HG03039 (cell line): ENCODE data around the gene TAF1B.
"Not testable (repeated sequence)": the region's sequence is repeated elsewhere in the genome, so short reads cannot be mapped to it uniquely, and the experiment has no call there.

Source experiments
- ATAC-seq: cut with Tn5 transposase; IDR thresholded peaks from one replicate; pipeline ENCODE4 v1.9.1; 2021; ENCODE audit warnings: mild to moderate bottlenecking, moderate library complexity; ENCODE audit not compliant: unreplicated experiment

The TAF1B gene

GRCh38 chr2:9826208-9826607 is 17.1 kb upstream of the TAF1B start:
- no peak for ATAC-seq

DNA sequence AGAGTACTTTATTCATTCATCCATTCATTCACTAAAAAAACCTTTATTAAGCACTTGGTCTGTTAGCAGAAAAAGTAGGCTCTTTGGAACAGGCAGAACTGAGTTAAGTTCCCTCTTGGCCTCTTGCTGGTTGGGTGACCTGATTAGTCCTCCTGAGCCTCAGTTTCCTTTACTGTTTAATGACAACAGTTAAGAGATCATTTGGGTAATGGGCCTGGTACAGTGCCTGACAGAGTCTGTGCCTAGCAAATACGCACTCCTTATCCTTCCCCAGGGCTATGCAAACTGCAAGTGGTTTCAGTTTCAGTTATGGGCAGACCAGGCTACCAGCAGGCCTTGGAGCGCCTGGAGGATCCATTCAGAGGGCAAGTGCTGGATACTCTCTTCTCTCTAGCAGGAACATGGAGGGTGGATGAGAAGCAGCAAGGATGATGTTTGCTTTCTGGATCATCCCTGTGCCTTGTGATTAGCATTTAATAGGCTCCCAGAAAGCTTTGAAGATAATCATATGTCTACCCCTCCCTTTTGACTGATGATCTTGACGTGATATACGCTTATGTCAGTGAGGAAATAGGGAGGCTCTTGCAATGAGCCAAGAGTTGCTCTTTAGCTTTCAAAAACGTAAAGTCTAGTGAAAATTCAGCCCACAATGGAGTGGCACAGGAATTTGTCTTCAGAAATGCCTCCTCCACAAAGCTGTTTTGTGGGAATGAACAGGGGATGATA is 12.4 kb upstream of the TAF1B start:
- ATAC-seq = no peak

- ATAC-seq = no peak
Observed at GRCh38 chr2:9831670-9832069, 11.6 kb upstream of the TAF1B start.

GRCh38 chr2:9832586-9832985 is 10.7 kb upstream of the TAF1B start:
- ATAC-seq = no peak

DNA sequence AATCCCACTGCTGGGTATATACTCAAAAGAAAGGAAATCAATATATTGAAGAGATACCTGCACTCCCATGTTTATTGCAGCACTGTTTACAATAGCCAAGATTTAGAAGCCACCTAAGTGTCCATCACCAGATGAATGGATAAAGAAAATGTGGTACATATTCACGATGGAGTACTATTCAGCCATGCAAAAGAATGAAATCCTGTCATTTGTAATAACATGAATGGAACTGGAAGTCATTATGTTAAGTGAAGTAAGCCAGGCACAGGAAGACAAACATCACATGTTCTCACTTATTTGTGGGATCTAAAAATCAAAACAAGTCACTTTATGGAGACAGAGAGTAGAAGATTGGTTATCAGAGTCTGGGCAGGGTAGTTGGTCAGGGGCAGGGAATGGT is 8.2 kb upstream of the TAF1B start:
- not testable (repeated sequence) for ATAC-seq

DNA sequence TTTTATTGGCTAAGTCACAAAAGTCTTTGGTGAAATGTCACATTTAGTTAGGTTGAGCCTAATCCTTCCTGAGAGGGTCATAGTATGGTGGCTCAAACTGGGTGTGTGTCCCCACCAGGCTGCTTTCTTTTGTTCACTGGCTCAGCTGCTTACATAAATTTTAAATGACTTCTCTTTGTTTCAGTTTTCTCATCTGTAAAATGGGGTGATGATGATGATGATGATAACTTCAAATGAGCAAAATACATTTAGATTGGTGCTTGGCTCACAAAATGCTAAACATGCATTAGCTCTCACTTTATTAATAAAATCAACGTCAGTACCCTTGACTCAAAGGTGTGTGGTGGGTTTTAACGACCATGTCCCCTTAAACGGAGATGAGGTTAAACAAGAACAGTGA is 7.2 kb upstream of the TAF1B start:
- ATAC-seq = no peak

GRCh38 chr2:9836517-9836916 is 6.8 kb upstream of the TAF1B start:
- no peak for ATAC-seq

- no peak for ATAC-seq
Observed at GRCh38 chr2:9837451-9837850, 5.8 kb upstream of the TAF1B start.

DNA sequence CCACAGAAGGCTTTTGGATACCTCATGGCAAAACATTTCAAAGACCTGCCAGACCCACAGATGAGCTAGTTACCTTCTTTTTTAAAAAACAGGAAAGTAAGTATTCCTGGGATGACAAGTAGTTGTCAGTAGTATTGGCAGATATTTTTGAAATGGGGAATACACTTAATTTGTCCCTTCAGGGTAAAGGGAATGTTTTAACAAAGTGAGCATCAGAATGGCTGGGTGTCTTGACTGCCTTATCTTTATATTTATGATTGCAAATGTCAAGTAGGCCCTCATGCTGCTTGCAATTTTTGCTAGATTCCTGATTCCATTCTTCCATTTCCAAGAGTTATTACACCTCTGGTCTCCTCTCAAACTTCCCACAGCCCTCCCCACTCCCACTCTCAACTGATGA is 4.9 kb upstream of the TAF1B start:
- ATAC-seq = no peak

DNA sequence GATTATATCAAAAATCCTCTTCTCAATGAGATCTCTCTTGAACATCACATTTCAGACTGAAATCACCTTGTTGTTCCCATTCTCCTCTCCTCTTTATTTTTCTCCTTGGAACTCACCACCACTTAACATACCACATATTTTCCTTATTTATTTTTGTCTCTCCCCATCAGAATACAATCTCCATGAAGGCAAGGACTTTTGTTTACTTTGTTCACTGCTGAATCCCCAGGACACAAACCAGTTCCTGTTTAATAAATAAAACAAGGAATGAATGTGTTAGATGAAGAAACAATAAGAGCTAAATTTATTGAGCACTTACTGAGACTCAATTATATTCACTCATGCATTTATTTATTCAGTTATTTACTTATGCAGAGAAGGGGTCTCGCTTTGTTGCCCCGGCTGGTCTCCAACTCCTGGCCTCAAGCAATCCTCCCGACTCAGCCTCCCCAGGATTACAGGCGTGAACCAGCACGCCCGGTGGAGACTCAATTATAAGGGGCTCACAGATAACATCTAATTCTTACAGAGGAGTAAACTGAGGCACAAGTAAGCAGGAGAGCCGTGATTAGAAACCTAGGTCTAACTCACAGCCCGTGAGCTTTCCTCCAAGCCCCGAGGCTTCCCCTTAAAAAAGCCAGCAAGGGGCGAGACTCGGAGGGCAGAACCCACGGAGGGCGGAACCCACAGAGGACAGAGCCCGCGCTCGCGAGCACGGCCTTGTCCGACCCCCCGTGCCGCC is 616 bp upstream of the TAF1B start:
- no peak for ATAC-seq

GRCh38 chr2:9844036-9844483 is 786 bp downstream of the TAF1B start:
- ATAC-seq = no peak

- ATAC-seq = no peak
Observed at GRCh38 chr2:9844576-9844975, 1.3 kb downstream of the TAF1B start.

GRCh38 chr2:9846554-9846953 is 3.3 kb downstream of the TAF1B start:
- no peak for ATAC-seq

- ATAC-seq = no peak
Observed at GRCh38 chr2:9847140-9847539, 3.9 kb downstream of the TAF1B start.

DNA sequence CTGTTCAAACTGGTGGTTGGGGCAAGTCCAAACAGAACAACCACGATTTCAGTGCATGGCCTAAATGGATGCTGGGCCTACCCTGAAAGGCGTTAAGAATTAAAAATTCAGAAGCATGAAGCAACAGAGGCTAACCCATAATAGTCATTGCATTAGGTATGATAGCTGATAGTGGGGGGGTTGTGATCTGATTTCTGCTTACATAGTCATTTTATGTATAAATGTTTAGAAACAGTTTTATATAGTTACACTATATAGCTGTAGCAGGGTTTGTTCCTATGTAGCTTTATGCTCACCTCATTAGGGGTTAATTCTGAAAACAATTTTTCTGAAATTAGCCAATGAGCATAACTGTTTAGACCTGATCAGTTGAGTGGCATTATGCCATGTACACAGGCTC is 9.6 kb downstream of the TAF1B start:
- no peak for ATAC-seq

GRCh38 chr2:9857814-9858729 is 14.8 kb downstream of the TAF1B start:
- no peak for ATAC-seq

- ATAC-seq = no peak
Observed at GRCh38 chr2:9858730-9859068, 15.4 kb downstream of the TAF1B start.

DNA sequence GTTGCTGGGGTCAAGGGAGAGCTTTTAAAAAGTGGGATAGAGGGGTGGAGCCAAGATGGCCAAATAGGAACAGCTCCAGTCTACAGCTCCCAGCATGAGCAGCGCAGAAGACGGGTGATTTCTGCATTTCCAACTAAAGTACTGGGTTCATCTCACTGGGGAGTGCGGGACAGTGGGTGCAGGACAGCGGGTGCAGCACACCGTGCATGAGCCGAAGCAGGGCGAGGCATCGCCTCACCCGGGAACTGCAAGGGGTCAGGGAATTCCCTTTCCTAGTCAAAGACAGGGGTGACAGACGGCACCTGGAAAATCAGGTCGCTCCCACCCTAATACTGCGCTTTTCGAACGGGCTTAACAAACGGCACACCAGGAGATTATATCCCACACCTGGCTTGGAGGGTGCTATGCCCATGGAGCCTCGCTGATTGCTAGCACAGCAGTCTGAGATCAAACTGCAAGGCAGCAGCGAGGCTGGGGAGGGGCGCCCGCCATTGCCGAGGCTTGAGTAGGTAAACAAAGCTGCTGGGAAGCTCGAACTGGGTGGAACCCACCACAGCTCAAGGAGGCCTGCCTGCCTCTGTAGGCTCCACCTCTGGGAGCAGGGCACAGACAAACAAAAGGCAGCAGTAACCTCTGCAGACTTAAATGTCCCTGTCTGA is 17.8 kb downstream of the TAF1B start:
- not testable (repeated sequence) for ATAC-seq

- no peak for ATAC-seq
Observed at GRCh38 chr2:9867881-9868280, 24.6 kb downstream of the TAF1B start.

DNA sequence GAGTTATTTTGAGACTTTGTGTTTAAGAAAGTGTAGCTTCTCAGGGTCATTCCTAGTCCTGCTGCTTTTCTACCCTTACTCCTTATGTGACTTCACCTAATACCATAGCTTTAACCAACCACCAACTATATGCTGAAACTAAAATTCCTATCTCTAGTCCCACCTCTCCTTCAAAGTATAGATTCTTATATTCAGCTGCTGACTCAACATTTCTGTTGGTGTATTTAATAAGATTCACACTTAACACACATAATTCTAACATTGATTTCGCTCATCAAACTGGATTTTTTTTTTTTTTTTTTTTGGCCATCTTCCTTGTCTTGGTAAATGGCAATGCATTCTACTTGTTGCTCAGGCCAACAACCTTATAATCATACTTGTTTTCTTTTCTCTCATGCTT is 30.1 kb downstream of the TAF1B start:
- no peak for ATAC-seq

DNA sequence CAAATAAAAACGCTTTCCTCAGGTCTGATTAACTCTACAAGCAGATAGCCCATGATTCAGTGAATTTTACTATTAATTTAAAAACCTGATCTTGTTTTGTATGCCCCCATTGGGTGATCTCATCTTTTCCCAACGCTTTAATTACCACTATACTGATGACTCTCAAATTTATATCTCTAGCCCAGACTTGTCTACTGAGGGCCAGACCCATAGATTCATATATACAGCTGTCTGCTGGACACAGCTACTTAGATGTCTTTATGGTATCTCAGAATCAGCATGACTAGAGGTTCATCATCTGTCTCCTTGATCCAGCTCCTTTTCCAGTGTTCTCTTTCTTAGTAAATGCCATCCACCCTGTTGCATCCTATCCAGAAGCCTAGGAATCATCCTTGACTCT is 33.8 kb downstream of the TAF1B start:
- no peak for ATAC-seq
